Ascending aorta (tissue), 2 donors: ENCODE measurements around the gene UBE2QL1. TPM values are rescaled to one million over a fixed set of nuclear protein-coding genes. Genes with fewer than 3 reads are reported as not detected.
"Not testable (repeated sequence)": the region's sequence is repeated elsewhere in the genome, so short reads cannot be mapped to it uniquely, and the experiment has no call there.

Experiments
- DNase-seq, 2 donors: peaks; one replicate each; pipeline ENCODE4 v3.0.0-alpha.2; 2019; ENCODE audit warnings: low spot score in 2 of 2
- H3K27ac ChIP-seq, 2 donors: fragments of 200-600 bp; sonication (generic); one replicate each; pipeline ENCODE4 v1.5.1; 2016 to 2017; ENCODE audit warnings: mild to moderate bottlenecking in 1 of 2
- H3K27me3 ChIP-seq: fragments of 200-600 bp; sonication (generic); one replicate; pipeline ENCODE4 v1.5.1; 2017
- H3K36me3 ChIP-seq, 2 donors: fragments of 200-600 bp; sonication (generic); one replicate each; pipeline ENCODE4 v1.5.1; 2016
- H3K4me1 ChIP-seq, 2 donors: fragments of 200-600 bp; sonication (generic); one replicate each; pipeline ENCODE4 v1.5.1; 2016 to 2017; ENCODE audit warnings: mild to moderate bottlenecking in 1 of 2
- H3K4me3 ChIP-seq, 2 donors: fragments of 200-600 bp; sonication (generic); one replicate each; pipeline ENCODE4 v1.5.1; 2016 to 2017; ENCODE audit warnings: mild to moderate bottlenecking in 1 of 2
- H3K9me3 ChIP-seq, 2 donors: fragments of 200-600 bp; sonication (generic); one replicate each; pipeline ENCODE4 v1.5.1; 2016
- CTCF ChIP-seq, 3 experiments: fragments of 200-600 bp in 2 of 3; fragments of 450-650 bp in 1 of 3; sonication (generic) in 2 of 3; IDR thresholded peaks; one replicate each; pipeline ENCODE4 v1.5.1; 2016 to 2019; ENCODE audit warnings: antibody characterized with exemption in 3 of 3, mild to moderate bottlenecking in 1 of 3, moderate library complexity in 1 of 3
- intact Hi-C: fragments of 100-400 bp; cut with DNase I; formaldehyde crosslinking; loops from one replicate; pipeline ENCODE4 v1.15.1; 2023
- total RNA-seq: library from RNA; depleted of rRNA; stranded (reverse); fragments of >200 nt; gene quantifications from one replicate; pipeline ENCODE4 v1.1.0, GENCODE V29; 2016

UBE2QL1 gene
- total RNA-seq, 1 donor from 2014 or later: 0.85 TPM

DNA sequence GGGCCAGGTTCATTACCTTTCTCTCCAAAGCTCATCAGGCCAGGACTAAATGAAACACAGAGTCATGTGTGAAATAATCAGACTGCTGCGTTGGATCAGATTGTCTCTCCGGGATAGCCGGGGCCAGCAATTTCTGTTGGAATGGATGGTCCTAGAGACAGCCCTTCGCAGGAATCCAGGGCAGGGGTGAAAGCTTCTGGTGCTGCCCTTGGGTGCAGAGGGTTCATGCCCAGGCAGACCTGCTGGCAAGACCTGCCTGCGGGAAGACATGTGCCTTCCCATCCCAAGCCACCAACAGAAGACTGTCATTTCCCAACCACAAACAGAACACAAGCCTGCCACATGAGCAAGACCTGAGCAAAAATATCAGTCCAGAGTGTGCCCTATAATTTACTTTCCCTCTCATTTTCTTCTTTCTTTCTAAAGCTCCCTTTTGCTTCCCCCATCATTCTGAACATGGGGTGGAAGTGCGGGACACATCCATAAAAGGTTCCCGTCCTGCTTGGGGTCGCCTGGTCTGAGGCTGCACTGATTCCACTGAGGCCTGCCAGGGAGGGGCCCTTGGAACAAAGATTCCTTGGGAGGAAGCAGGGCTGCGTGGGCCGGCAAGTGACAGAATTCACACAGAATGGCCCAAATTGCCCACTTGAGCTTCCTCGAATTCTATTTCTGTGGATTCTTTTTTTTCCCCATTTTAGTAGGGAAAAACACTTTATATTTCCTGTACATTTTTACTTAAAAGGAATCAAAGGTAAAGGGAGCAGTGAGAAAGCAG is 57.3 kb downstream of the UBE2QL1 start:
- Histone ChIP-seq H3K4me3 (no peak overlapping the region), H3K4me1 (no peaks in the 10 kb centered on the region), H3K27me3 (no peaks in the 10 kb centered on the region), H3K36me3 (no peaks in the 10 kb centered on the region), H3K27ac (no peak overlapping the region), H3K9me3 (no peaks in the 10 kb centered on the region)
- no peak for DNase-seq
- intact Hi-C loops: no loop called here
- TF ChIP-seq CTCF (IDR thresholded peaks at IDR 0.05): no peak

DNA sequence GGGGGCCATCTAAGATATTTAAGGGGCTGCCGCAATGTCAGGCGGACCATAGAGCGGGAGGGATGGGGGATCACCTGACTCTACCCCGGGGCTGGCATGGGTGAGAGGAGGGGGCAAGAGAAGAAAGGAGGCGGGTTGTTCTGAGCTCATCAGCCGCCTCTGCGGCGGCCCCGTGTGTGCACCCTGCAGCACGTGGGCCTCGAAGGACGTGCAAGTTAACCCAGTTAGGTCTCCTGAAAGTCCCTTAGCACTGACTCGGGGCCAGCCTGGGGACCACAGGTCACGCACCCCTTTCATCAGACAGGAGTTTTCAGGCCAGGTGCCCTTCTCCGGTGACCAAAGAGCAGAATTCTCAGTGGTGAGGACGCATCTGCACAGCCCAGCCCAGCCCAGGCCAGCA is 58.0 kb downstream of the UBE2QL1 start:
- Histone ChIP-seq H3K36me3 (no peaks in the 10 kb centered on the region), H3K9me3 (no peaks in the 10 kb centered on the region), H3K4me3 (no peak overlapping the region), H3K27ac (no peak overlapping the region), H3K27me3 (no peaks in the 10 kb centered on the region), H3K4me1 (no peaks in the 10 kb centered on the region)
- DNase-seq: no peak
- intact Hi-C loops: no loop called here
- TF ChIP-seq CTCF (IDR thresholded peaks at IDR 0.05): no peak

DNA sequence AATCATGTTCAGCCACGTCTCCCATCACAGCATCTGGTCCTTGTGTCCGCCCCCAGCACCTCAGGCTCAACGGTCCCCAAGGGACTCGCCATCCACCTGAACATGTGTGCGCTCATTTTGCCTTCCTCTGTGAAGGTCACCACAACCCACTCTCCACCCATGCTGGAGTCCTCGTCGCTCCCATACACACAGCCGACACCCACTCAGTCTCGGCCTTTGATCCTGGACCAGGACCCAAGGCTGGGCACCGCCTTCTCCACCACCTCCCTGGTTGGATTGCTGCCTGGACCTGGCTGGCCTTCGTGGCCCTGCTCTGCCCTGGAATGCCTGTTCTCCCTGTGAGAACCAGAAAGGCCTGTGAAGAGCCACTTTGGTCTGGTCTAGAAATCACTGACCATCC is 60.3 kb downstream of the UBE2QL1 start:
- no peak for DNase-seq
- Histone ChIP-seq H3K36me3 (no peaks in the 10 kb centered on the region), H3K4me1 (no peaks in the 10 kb centered on the region), H3K27me3 (no peaks in the 10 kb centered on the region), H3K27ac (no peak overlapping the region), H3K9me3 (no peaks in the 10 kb centered on the region), H3K4me3 (no peak overlapping the region)
- intact Hi-C loops: no loop called here
- no peak for TF ChIP-seq CTCF (IDR thresholded peaks at IDR 0.05)

DNA sequence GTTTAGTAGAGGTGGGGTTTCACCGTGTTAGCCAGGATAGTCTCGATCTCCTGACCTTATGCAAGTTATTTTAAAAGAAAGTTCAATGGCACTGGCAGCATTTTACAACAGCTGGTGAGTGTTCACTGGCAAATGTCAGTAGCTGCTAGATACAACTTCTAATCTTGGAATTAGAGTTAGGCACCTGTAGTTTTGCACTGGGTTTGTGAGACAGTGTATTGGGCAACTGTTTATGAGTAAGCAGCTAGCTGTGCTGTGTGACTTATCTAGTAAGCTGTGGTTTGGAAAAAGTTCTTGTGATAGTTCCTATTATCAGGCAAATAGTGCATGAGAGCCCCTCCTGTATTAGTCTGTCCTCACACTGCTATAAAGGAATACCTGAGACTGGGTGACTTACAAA is 61.5 kb downstream of the UBE2QL1 start:
- intact Hi-C loops: no loop called here
- Histone ChIP-seq H3K27me3 (no peaks in the 10 kb centered on the region), H3K9me3 (no peaks in the 10 kb centered on the region), H3K36me3 (no peaks in the 10 kb centered on the region), H3K27ac (no peak overlapping the region), H3K4me1 (no peaks in the 10 kb centered on the region), H3K4me3 (no peak overlapping the region)
- no peak for TF ChIP-seq CTCF (IDR thresholded peaks at IDR 0.05)
- no peak for DNase-seq

GRCh38 chr5:6510973-6511372 is 62.3 kb downstream of the UBE2QL1 start:
- DNase-seq: no peak
- H3K9me3 ChIP-seq: no peaks in the 10 kb centered on the region
- H3K4me3 ChIP-seq: no peak overlapping the region
- H3K27ac ChIP-seq: no peak overlapping the region
- H3K36me3 ChIP-seq: no peaks in the 10 kb centered on the region
- TF ChIP-seq CTCF (IDR thresholded peaks at IDR 0.05): no peak
- no peaks in the 10 kb centered on the region for H3K27me3 ChIP-seq
- intact Hi-C loops: no loop called here
- no peaks in the 10 kb centered on the region for H3K4me1 ChIP-seq

DNA sequence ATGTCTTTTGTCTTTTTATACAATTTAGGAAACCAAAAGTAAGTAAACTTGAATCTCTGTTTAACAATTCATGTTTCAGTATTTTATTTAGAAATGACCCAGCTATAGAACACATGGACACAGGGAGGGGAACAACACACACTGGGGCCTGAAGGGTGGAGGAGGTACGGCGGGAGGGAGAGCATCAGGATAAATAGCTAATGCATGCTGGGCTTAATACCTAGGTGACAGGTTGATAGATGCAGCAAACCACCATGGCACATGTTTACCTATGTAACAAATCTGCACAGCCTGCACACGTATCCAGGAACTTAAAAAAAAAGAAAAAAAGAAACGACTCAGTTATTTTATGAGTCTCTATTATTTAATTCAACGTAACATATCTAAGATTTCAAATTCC is 67.2 kb downstream of the UBE2QL1 start:
- H3K4me3 ChIP-seq, H3K9me3 ChIP-seq, H3K27ac ChIP-seq, intact Hi-C loops, H3K27me3 ChIP-seq, H3K4me1 ChIP-seq, DNase-seq, H3K36me3 ChIP-seq: not testable (repeated sequence)
